ENCODE measurements around the gene NFRKB. TPM values are rescaled to one million over a fixed set of nuclear protein-coding genes. Genes with fewer than 3 reads are reported as not detected.

The NFRKB gene
- total and polyA plus RNA-seq, 4 donors = 8.1 to 31.9 (median 17.5) TPM

DNA sequence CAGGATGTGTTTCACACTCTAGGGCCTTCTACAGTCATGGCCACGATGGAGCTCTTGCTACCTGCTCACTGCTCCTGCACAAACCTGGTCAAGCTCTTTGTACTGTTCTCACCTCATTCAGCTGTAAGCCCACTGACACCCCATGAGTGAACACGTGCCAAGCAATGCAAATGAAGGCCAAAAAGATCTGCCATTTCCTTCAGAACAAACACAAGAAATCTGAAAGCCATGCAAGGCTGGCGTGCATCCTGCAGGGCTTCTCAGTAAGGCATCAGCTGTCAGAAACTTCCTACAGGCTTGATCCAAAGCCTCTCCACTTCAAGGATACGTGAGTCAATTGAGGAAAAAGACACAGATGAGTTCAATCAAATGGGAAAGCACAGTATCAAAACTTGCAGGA lies 44.1 kb upstream of the NFRKB start:
- Histone ChIP-seq H3K27ac (ENCODE audit: low read depth in 1 of 2, low read length in 1 of 2) (no peak overlapping the region), H3K4me3 (no peak overlapping the region), H3K4me1 (ENCODE audit: control insufficient read depth in 5 of 5, insufficient read depth in 5 of 5, low read length in 5 of 5) (no peaks in the 10 kb centered on the region), H3K9ac (ENCODE audit: insufficient read depth in 1 of 2, low read length in 2 of 2) (no peak overlapping the region), H3K36me3 (ENCODE audit: control insufficient read depth in 4 of 4, insufficient read depth in 4 of 4, low read length in 4 of 4) (peaks cover 0 to 21% (median 10%) of the 10 kb centered on the region in 4 donors), H3K27me3 (ENCODE audit: control insufficient read depth in 3 of 3, insufficient read depth in 3 of 3, low read length in 2 of 3) (no peaks in the 10 kb centered on the region), H3K9me3 (ENCODE audit: control insufficient read depth in 4 of 4, insufficient read depth in 3 of 4, low read length in 3 of 4) (no peaks in the 10 kb centered on the region)
- WGBS, 2 donors = 86 to 91% methylated on average over 4 of the region's 4 CpGs
- ATAC-seq (ENCODE audit: insufficient read depth, low FRiP score) = no peak
- TF ChIP-seq, protein P1, sequence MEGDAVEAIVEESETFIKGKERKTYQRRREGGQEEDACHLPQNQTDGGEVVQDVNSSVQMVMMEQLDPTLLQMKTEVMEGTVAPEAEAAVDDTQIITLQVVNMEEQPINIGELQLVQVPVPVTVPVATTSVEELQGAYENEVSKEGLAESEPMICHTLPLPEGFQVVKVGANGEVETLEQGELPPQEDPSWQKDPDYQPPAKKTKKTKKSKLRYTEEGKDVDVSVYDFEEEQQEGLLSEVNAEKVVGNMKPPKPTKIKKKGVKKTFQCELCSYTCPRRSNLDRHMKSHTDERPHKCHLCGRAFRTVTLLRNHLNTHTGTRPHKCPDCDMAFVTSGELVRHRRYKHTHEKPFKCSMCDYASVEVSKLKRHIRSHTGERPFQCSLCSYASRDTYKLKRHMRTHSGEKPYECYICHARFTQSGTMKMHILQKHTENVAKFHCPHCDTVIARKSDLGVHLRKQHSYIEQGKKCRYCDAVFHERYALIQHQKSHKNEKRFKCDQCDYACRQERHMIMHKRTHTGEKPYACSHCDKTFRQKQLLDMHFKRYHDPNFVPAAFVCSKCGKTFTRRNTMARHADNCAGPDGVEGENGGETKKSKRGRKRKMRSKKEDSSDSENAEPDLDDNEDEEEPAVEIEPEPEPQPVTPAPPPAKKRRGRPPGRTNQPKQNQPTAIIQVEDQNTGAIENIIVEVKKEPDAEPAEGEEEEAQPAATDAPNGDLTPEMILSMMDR (IDR thresholded peaks at IDR 0.05; ENCODE audit: control extremely low read depth, extremely low read depth) = no peak
- DNase-seq = no peak

DNA sequence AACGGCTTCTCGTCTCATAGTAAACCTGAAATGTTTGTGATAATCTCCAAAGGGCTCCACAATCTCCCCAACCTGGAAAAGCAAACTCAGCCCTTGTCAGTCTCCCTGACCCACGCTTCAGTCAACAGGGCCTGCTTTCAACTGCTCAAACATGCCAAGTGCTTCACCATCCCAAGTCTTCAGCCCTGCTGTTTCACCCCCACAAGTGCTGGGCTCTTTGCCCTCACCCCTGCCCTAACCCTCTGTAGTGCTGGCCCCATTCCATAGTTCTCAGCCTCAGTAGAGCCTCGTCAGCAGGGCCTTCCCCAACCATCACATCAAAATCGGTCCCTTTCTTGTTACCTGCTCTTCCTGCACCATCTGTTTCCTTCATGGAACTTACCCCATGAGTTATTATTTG lies 43.4 kb upstream of the NFRKB start:
- Histone ChIP-seq H3K27ac (ENCODE audit: low read depth in 1 of 2, low read length in 1 of 2) (no peak overlapping the region), H3K9ac (ENCODE audit: insufficient read depth in 1 of 2, low read length in 2 of 2) (no peak overlapping the region), H3K4me3 (no peak overlapping the region), H3K4me1 (ENCODE audit: control insufficient read depth in 5 of 5, insufficient read depth in 5 of 5, low read length in 5 of 5) (no peaks in the 10 kb centered on the region), H3K27me3 (ENCODE audit: control insufficient read depth in 3 of 3, insufficient read depth in 3 of 3, low read length in 2 of 3) (no peaks in the 10 kb centered on the region), H3K9me3 (ENCODE audit: control insufficient read depth in 4 of 4, insufficient read depth in 3 of 4, low read length in 3 of 4) (no peaks in the 10 kb centered on the region), H3K36me3 (ENCODE audit: control insufficient read depth in 4 of 4, insufficient read depth in 4 of 4, low read length in 4 of 4) (peaks cover 0 to 20% (median 11%) of the 10 kb centered on the region in 4 donors)
- 80 to 85% methylated on average over 5 of the region's 5 CpGs for WGBS, 2 donors
- TF ChIP-seq, protein P1 (IDR thresholded peaks at IDR 0.05; ENCODE audit: control extremely low read depth, extremely low read depth) = no peak
- ATAC-seq (ENCODE audit: insufficient read depth, low FRiP score) (no peak), DNase-seq (peak in 1 of 3 donors; percentile 39)

DNA sequence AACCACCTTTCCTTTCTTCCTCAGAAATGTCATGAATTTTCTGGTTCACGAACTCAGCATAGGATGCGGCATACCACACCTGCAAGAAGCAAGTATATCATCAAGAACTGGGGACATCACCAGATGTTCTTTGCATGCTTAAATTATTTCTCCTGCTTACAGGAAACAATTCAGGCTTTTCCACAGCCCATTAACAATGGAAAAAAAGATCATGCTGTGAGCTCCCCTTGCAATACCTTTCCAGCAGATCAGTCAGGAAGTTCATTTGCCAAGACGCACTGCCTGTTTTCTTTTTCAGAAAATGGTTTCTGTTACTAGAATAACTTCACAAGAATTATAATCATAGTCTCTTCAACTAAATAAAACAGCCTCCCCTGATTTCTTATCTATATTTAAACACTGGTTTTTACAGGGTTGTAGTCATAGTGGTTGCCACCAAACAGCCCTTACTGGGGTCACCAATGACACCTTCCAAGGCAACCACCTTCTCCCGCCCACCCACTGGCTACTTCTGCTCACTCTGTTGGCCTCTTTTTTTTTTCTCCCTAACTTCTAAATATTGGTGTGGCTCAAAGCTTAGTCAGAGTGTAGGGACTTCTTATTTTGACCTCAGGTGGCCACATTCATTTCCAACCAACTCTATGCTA lies 42.3 kb upstream of the NFRKB start:
- no peak for ATAC-seq (ENCODE audit: insufficient read depth, low FRiP score)

More for the DNA sequence above, 42.3 kb upstream of the NFRKB start:
- no peaks in the 10 kb centered on the region for H3K9me3 ChIP-seq (ENCODE audit: control insufficient read depth in 4 of 4, insufficient read depth in 3 of 4, low read length in 3 of 4)
- no peaks in the 10 kb centered on the region for H3K27me3 ChIP-seq (ENCODE audit: control insufficient read depth in 3 of 3, insufficient read depth in 3 of 3, low read length in 2 of 3)
- no peaks in the 10 kb centered on the region for H3K4me1 ChIP-seq (ENCODE audit: control insufficient read depth in 5 of 5, insufficient read depth in 5 of 5, low read length in 5 of 5)
- H3K9ac ChIP-seq (ENCODE audit: insufficient read depth in 1 of 2, low read length in 2 of 2) = no peak overlapping the region
- no peak for DNase-seq
- no peak overlapping the region for H3K4me3 ChIP-seq
- 88 to 94% methylated on average over 4 of the region's 4 CpGs for WGBS, 2 donors
- TF ChIP-seq, protein P1 (IDR thresholded peaks at IDR 0.05; ENCODE audit: control extremely low read depth, extremely low read depth) = no peak
- H3K36me3 ChIP-seq (ENCODE audit: control insufficient read depth in 4 of 4, insufficient read depth in 4 of 4, low read length in 4 of 4) = peaks cover 0 to 15% (median 12%) of the 10 kb centered on the region in 4 donors
- no peak overlapping the region for H3K27ac ChIP-seq (ENCODE audit: low read depth in 1 of 2, low read length in 1 of 2)
